Calu3 (cell line): Measurements from ENCODE around the gene B3GLCT. TPM values are rescaled to one million over a fixed set of nuclear protein-coding genes. Genes with fewer than 3 reads are reported as not detected.

Experiments
- BruUV-seq: library from RNA; stranded (reverse); fragments of 400-500 nt; replicated peaks from 2 replicates; lab custom pipeline; 2021; lab: Mats Ljungman, UMichigan
- CTCF ChIA-PET: fragments of 300-600 bp; sonication (Branson Sonifier 250); formaldehyde crosslinking; loops from one replicate; lab custom pipeline; 2022; ENCODE audit warnings: antibody characterized with exemption; lab: Charles Lee
- DNase-seq: peaks from one replicate; pipeline ENCODE4 v3.0.0; 2022
- H3K27ac Mint-ChIP-seq: one replicate; pipeline ENCODE4 v1.8.0; 2022; ENCODE audit warnings: mixed read lengths; ENCODE audit not compliant: unreplicated experiment
- H3K27me3 Mint-ChIP-seq: one replicate; pipeline ENCODE4 v1.8.0; 2022; ENCODE audit warnings: mixed read lengths; ENCODE audit not compliant: unreplicated experiment
- H3K36me3 Mint-ChIP-seq: one replicate; pipeline ENCODE4 v1.8.0; 2022; ENCODE audit warnings: mild to moderate bottlenecking, moderate library complexity, mixed read lengths; ENCODE audit not compliant: insufficient read depth, unreplicated experiment
- H3K4me1 Mint-ChIP-seq: one replicate; pipeline ENCODE4 v1.8.0; 2022; ENCODE audit warnings: mild to moderate bottlenecking, low read depth, mixed read lengths; ENCODE audit not compliant: unreplicated experiment
- H3K4me3 Mint-ChIP-seq: one replicate; pipeline ENCODE4 v1.8.0; 2022; ENCODE audit warnings: mild to moderate bottlenecking, low read depth, moderate library complexity, mixed read lengths; ENCODE audit not compliant: unreplicated experiment
- H3K9me3 Mint-ChIP-seq: one replicate; pipeline ENCODE4 v1.8.0; 2022; ENCODE audit warnings: low read depth, mixed read lengths; ENCODE audit not compliant: unreplicated experiment
- intact Hi-C: fragments of 100-400 bp; cut with micrococcal nuclease; formaldehyde crosslinking; loops from one replicate; pipeline ENCODE4 v1.10.0; 2022; ENCODE audit not compliant: unreplicated experiment
- total RNA-seq: library from RNA; stranded (reverse); gene quantifications from 2 replicates; pipeline ENCODE4 v1.2.3, GENCODE V29; 2022
- TF ChIP-seq, protein P1 (sequence below): fragments of 200-600 bp; IDR thresholded peaks from one replicate; pipeline ENCODE4 v1.8.0; 2022; ENCODE audit warnings: antibody characterized with exemption; ENCODE audit not compliant: unreplicated experiment

The B3GLCT gene
- total RNA-seq, 1 experiment from 2014 or later = 5.1 TPM

DNA sequence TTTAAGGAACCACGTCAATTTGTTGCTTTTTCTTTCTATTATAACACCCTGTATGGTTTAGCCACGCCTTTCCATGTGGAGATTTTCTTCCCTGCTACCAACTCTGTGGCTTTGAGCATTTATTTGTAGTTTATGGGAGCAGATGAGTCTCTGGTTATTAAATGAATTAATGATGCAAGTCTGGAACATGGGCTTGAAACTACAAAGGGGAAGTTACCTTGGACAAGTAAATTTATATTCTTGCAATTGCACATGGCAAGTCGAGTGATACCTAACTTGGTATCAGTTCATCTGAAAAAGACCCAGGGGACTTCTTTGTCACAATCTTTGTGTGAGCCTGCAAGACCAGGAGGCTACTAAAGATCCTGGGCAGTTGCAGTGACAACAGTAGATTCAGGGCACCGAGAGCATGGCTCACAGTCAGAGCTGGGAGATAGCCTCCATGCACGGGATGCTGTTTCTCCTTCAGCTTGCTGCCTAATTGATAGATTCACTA, 24.4 kb downstream of the B3GLCT start:
- no peaks in the 10 kb centered on the region for H3K36me3 Mint-ChIP-seq
- no peaks in the 10 kb centered on the region for H3K27me3 Mint-ChIP-seq
- intact Hi-C loops = no loop called here
- no peak for DNase-seq
- no peak overlapping the region for H3K4me3 Mint-ChIP-seq
- CTCF ChIA-PET = no interaction called here
- TF ChIP-seq, protein P1, sequence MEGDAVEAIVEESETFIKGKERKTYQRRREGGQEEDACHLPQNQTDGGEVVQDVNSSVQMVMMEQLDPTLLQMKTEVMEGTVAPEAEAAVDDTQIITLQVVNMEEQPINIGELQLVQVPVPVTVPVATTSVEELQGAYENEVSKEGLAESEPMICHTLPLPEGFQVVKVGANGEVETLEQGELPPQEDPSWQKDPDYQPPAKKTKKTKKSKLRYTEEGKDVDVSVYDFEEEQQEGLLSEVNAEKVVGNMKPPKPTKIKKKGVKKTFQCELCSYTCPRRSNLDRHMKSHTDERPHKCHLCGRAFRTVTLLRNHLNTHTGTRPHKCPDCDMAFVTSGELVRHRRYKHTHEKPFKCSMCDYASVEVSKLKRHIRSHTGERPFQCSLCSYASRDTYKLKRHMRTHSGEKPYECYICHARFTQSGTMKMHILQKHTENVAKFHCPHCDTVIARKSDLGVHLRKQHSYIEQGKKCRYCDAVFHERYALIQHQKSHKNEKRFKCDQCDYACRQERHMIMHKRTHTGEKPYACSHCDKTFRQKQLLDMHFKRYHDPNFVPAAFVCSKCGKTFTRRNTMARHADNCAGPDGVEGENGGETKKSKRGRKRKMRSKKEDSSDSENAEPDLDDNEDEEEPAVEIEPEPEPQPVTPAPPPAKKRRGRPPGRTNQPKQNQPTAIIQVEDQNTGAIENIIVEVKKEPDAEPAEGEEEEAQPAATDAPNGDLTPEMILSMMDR = no peak
- BruUV-seq = no TSS peak
- H3K4me1 Mint-ChIP-seq = no peaks in the 10 kb centered on the region
- no peak overlapping the region for H3K27ac Mint-ChIP-seq
- H3K9me3 Mint-ChIP-seq = no peaks in the 10 kb centered on the region

DNA sequence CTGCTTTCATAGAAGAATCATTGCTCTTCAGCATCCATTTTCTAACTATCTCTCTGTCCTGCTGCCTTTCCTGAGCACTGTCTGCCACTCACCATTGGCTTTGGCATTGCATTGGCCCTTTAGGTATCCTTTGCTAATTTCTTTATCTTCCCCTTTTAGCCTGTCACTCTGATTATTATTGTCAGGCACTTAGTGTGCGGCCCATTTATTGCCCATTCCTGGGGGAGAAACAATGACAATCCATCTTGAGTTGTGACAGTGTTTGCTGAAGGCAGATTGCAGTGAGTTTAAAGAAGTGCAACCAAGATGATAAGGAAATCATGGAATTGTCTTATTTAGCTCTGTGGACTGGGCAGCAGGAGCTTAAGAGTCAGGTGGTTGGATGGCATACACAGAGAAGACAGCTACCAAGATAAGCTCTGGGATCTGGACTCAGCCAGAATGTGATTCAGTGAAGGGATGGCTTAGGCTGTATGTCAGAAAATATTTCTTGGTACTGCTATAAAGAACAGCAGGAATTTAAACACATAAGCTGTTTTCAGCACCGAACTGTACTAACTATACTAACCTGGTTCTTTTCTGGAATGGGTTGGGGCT, 25.3 kb downstream of the B3GLCT start:
- TF ChIP-seq, protein P1 = no peak
- Mint-ChIP-seq H3K9me3 (no peaks in the 10 kb centered on the region), H3K4me3 (no peak overlapping the region), H3K36me3 (no peaks in the 10 kb centered on the region), H3K4me1 (no peaks in the 10 kb centered on the region), H3K27ac (no peak overlapping the region), H3K27me3 (no peaks in the 10 kb centered on the region)
- no peak for DNase-seq
- no TSS peak for BruUV-seq
- CTCF ChIA-PET = no interaction called here
- intact Hi-C loops = no loop called here

DNA sequence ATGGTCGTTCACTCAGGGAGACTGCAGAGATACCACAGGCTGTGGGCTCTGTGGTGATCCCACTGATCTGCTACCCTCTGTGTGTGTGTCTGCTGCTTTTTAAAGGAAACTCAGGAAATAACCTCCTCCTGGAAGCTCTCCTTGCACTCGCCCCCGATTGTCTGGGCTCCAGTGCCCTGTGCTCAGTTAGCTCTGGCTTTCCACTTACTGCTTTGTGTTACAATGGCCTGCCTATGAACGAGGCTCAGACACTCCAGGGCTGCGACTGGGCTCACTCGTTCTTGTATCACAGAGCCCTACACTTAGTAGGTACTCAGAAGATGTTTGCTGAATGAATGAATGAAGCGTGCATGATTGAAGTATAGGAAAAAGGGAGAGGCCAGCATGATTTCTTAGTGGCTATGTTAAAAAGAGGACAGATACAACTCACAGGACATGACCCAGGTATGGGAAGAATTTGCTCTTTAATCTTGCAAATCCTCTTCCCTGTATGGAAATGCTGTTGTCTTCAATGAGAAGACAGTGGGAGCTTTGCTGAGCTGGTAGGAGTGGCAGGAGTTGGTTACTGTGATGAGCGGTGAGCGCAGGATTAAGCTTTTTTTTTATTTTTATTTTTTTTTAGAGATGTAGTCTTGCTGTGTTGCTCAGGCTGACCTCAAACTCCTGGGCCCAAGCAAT, 26.4 kb downstream of the B3GLCT start:
- no peak for DNase-seq
- Mint-ChIP-seq H3K36me3 (no peaks in the 10 kb centered on the region), H3K9me3 (no peaks in the 10 kb centered on the region), H3K4me1 (no peaks in the 10 kb centered on the region), H3K27ac (no peak overlapping the region), H3K27me3 (no peaks in the 10 kb centered on the region), H3K4me3 (no peak overlapping the region)
- TF ChIP-seq, protein P1 = no peak
- intact Hi-C loops = no loop called here
- CTCF ChIA-PET = no interaction called here
- no TSS peak for BruUV-seq

DNA sequence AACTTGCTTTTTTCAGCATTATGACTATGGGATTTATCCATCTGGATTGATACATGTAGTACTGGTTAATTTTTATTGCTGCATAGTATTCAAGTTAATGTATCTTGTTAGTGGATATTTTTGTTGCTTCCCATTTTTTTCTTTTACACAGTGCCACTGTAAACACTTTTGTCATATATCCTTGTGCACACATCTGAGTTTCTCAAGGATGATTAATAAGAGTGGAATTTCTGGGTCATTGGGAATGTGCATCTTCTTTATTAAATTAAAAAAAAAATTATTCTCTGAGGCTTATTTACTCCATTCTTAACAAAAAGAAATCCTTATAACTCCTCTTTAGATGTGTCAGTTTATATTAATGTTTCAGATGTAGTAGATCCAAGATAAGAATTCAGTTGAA, 27.3 kb downstream of the B3GLCT start:
- Mint-ChIP-seq H3K27ac (no peak overlapping the region), H3K9me3 (no peaks in the 10 kb centered on the region), H3K4me1 (no peaks in the 10 kb centered on the region), H3K36me3 (no peaks in the 10 kb centered on the region), H3K27me3 (no peaks in the 10 kb centered on the region), H3K4me3 (no peak overlapping the region)
- intact Hi-C loops = no loop called here
- TF ChIP-seq, protein P1 = no peak
- CTCF ChIA-PET = no interaction called here
- no peak for DNase-seq
- BruUV-seq = no TSS peak
